Inferior parietal cortex (tissue), 1 donor: ENCODE measurements around the gene AMIGO3.
A peak's percentile ranks its signal among the peaks of the same experiment; 100 is the strongest.
"Not testable (repeated sequence)": the region's sequence is repeated elsewhere in the genome, so short reads cannot be mapped to it uniquely, and the experiment has no call there.

Experiments used
- DNase-seq: peaks from one replicate; pipeline ENCODE4 v3.0.0-alpha.2; 2016; ENCODE audit errors: extremely low spot score

The AMIGO3 gene

GRCh38 chr3:49688338-49689045, 31.0 kb downstream of the AMIGO3 start:
- not testable (repeated sequence) for DNase-seq

- DNase-seq, result not testable (repeated sequence)
Measured at GRCh38 chr3:49687424-49687795, 32.1 kb downstream of the AMIGO3 start.

GRCh38 chr3:49686769-49687423, 32.6 kb downstream of the AMIGO3 start:
- DNase-seq, result not testable (repeated sequence)

- DNase-seq, result not testable (repeated sequence)
Measured at GRCh38 chr3:49686346-49686745, 33.1 kb downstream of the AMIGO3 start.

GRCh38 chr3:49685846-49686245, 33.6 kb downstream of the AMIGO3 start:
- DNase-seq, result not testable (repeated sequence)

GRCh38 chr3:49685103-49685502, 34.4 kb downstream of the AMIGO3 start:
- not testable (repeated sequence) for DNase-seq

GRCh38 chr3:49684453-49684852, 35.0 kb downstream of the AMIGO3 start:
- DNase-seq, result not testable (repeated sequence)

- DNase-seq, result no peak
Measured at GRCh38 chr3:49683162-49683561, 36.3 kb downstream of the AMIGO3 start.

- no peak for DNase-seq
Measured at GRCh38 chr3:49681543-49681942, 37.9 kb downstream of the AMIGO3 start.

- no peak for DNase-seq
Measured at GRCh38 chr3:49681232-49681522, 38.3 kb downstream of the AMIGO3 start.

- DNase-seq, result no peak
Measured at GRCh38 chr3:49680493-49681231, 38.8 kb downstream of the AMIGO3 start.

- DNase-seq, result no peak
Measured at GRCh38 chr3:49675912-49676311, 43.6 kb downstream of the AMIGO3 start.

- DNase-seq, result no peak
Measured at GRCh38 chr3:49674497-49674983, 44.9 kb downstream of the AMIGO3 start.

- DNase-seq, result peak; percentile 87
Measured at GRCh38 chr3:49673715-49674496, 45.6 kb downstream of the AMIGO3 start, which contains the start of gene APEH. APEH (plus strand) TSS chr3:49674351; CDS start chr3:49674402, 51 bp downstream.

GRCh38 chr3:49673121-49673714, 46.3 kb downstream of the AMIGO3 start:
- no peak for DNase-seq

GRCh38 chr3:49671291-49672288, 47.9 kb downstream of the AMIGO3 start:
- peak; percentile 68 for DNase-seq

GRCh38 chr3:49670940-49671290, 48.6 kb downstream of the AMIGO3 start:
- no peak for DNase-seq

- DNase-seq, result no peak
Measured at GRCh38 chr3:49669352-49669751, 50.1 kb downstream of the AMIGO3 start.

- no peak for DNase-seq
Measured at GRCh38 chr3:49668861-49669260, 50.6 kb downstream of the AMIGO3 start.

- DNase-seq, result no peak
Measured at GRCh38 chr3:49668414-49668797, 51.1 kb downstream of the AMIGO3 start.
